ENCODE data around the gene TMPRSS2. TPM values are rescaled to one million over a fixed set of nuclear protein-coding genes. Genes with fewer than 3 reads are reported as not detected.

The TMPRSS2 gene
- total and polyA plus RNA-seq, 9 of the 15 experiments (the other 6 are each of a cell fraction or from before 2014, with no cell fraction given), result 0.20 TPM; not detected in 8

GRCh38 chr21:41429925-41430491 is 78.0 kb downstream of the TMPRSS2 start:
- H3K9me1 ChIP-seq (ENCODE audit: control insufficient read depth, insufficient read depth, low read length), result no peaks in the 10 kb centered on the region
- no peak overlapping the region for H2AFZ ChIP-seq (ENCODE audit: low read depth, low read length)
- no peaks in the 10 kb centered on the region for H3K79me2 ChIP-seq (ENCODE audit: control insufficient read depth, insufficient read depth, low read length)
- no peaks in the 10 kb centered on the region for H3K36me3 ChIP-seq (ENCODE audit: control insufficient read depth, insufficient read depth, low read length)
- no peaks in the 10 kb centered on the region for H4K20me1 ChIP-seq (replicated peaks; ENCODE audit: control insufficient read depth, insufficient read depth, low read length)
- FAIRE-seq (no peak), ATAC-seq (no peak), DNase-seq (ENCODE audit: extremely low read depth in 1 of 4, low spot score in 3 of 4) (no peak)
- no peak overlapping the region for H3K4me2 ChIP-seq (ENCODE audit: insufficient read depth, low read length)
- no peak overlapping the region for H3K9ac ChIP-seq (ENCODE audit: insufficient read depth in 1 of 2, low read depth in 2 of 2, low read length in 2 of 2)
- CTCF ChIA-PET (ENCODE audit: low intra/inter-chr PET ratio), result no interaction called here
- H3K27me3 ChIP-seq (ENCODE audit: control insufficient read depth in 2 of 2, insufficient read depth in 2 of 2, low read length in 2 of 2), result peaks cover 22 to 37% of the 10 kb centered on the region in 2 experiments; a peak in 4 of 5 replicates
- POLR2A ChIA-PET, result no interaction called here
- under 1% methylated on average over 9 of the region's 9 CpGs for WGBS (ENCODE audit: insufficient coverage, low coverage, missing lambda C conversion rate)
- peaks cover 0 to 5% of the 10 kb centered on the region in 2 experiments; a peak in 1 of 5 replicates for H3K4me1 ChIP-seq (replicated peaks in 1 of 2; ENCODE audit: control insufficient read depth in 2 of 2, insufficient read depth in 2 of 2, low read length in 2 of 2)
- H3K4me3 ChIP-seq, result no peak overlapping the region
- in situ Hi-C loops (cut with MboI) (no loop called here), intact Hi-C loops (cut with micrococcal nuclease) (no loop called here)
- H3K27ac ChIP-seq (ENCODE audit: extremely low read depth, low read depth, low read length), result no peak overlapping the region
- no peaks in the 10 kb centered on the region for H3K9me3 ChIP-seq (replicated peaks; ENCODE audit: control insufficient read depth, insufficient read depth, low read depth, low read length)
- BruUV-seq (replicated peaks), result no TSS peak
- TF ChIP-seq ZNF717 (CRISPR knock-in tag; IDR thresholded peaks at IDR 0.05) (no peak), NR0B1 (IDR thresholded peaks at IDR 0.05; ENCODE audit: partially characterized antibody) (no peak), AFF4 (CRISPR knock-in tag; IDR thresholded peaks at IDR 0.05) (no peak), GATAD2B (IDR thresholded peaks at IDR 0.05; ENCODE audit: borderline replicate concordance) (no peak), ZNF77 (CRISPR knock-in tag; IDR thresholded peaks at IDR 0.05) (no peak), RBM14 (IDR thresholded peaks at IDR 0.05; ENCODE audit: borderline replicate concordance, insufficient read depth, low read depth, low read length) (no peak), ZNF766 (CRISPR knock-in tag; conservative IDR thresholded peaks at IDR 0.05) (no peak), SFPQ (IDR thresholded peaks at IDR 0.05; ENCODE audit: low read depth, low read length) (no peak), HBP1 (CRISPR knock-in tag; IDR thresholded peaks at IDR 0.05) (no peak), CHCHD3 (CRISPR knock-in tag; IDR thresholded peaks at IDR 0.05) (no peak), ZNF507 (tag; conservative IDR thresholded peaks at IDR 0.05) (no peak), DEAF1 (CRISPR knock-in tag; IDR thresholded peaks at IDR 0.05) (no peak)
